ACHN (cell line): ENCODE results near the gene POU2AF2.

Source experiments
- DNase-seq: peaks from one replicate; pipeline ENCODE4 v3.0.0-alpha.2; 2015
- in situ Hi-C: cut with HindIII; loops from 2 replicates; pipeline ENCODE4 v1.10.0; 2017; ENCODE audit warnings: low sequenced_read_pairs, low pct_ligation_motif_present, low pct_unique_long_range_greater_than_20kb

POU2AF2 gene

DNA sequence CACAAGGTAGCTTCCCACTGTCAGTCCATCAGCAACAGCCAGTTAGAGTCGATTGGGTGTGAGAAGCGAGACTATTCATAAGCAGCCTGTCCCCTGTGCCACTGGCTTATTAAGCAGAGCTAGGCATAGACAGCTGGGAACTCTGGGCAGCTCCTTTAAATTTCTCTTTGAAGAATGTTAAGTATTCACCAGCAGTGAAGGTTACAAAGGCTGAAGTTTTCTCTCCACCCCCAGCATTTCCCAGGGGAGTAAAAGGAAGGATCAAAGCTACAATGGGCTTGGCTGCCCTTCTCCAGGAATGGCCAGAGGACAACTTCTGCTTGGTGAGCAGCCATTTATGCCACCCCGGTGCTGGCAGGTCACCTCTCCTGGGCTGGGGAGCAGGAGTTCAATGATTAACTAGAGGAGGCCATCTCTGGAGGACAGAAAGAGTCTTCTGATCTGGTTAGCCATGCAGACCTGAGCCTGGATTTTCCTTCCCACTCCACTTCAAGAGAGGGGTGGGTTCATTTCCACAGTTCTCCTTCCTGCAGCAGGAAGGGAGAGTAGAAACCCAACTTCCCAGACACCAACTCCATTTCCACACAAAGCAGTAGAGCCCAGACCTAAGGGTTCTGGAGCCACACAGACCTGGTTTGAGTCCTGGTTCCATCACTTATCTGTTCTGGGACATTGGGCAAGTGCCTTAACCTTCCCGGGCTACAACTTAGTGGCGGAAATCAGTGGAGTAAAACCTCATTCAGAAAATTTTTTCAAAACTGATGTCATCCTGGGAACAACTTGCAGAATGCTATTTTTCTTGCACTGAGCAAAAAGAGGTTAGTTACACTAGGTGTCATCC, 75.4 kb downstream of the POU2AF2 start:
- in situ Hi-C loops, result no loop called here
- DNase-seq, result no peak

- in situ Hi-C loops, result no loop called here
- DNase-seq, result no peak
Measured at GRCh38 chr11:111322534-111322933, 77.0 kb downstream of the POU2AF2 start.

DNA sequence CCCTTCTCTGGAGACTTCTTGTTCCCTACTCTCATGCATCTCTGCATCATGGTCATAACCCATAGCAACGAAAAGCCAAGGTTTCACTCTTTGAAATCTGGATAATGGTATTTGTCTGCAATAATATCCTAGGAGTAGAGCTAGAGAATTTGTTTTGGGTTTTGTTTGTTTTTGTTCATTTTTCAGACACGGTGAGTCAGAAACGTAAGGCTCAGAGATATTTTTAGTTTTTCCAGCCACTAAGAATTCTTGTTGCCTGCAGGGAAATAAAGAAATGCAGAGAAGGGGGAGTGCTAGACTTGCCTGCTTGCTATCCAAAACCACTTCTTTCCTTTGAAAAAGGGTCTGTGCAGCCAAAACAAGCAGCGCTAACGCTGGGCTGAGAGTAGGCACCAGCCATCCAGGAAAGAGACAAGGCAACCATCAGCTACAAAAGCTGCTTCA, 78.8 kb downstream of the POU2AF2 start:
- DNase-seq, result no peak
- in situ Hi-C loops, result no loop called here

DNA sequence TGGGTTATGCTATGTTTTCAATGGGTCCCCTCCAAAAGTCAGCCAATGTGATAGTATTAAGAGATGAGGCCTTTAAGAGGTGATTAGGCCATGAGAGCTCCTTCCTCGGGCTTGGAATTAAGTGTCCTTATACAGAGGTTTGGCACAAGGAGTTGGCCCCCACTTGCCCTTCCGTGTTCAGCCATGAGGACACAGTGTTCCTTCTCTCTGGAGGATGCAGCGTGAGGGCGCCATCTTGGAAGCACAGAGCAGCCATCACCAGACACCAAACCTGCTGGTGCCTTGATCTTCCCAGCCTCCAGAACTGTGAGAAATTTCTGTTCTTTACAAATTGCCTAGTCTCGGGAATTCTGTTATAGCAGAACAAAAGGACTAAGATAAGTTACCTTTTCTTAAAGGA, 79.7 kb downstream of the POU2AF2 start:
- DNase-seq, result no peak
- in situ Hi-C loops, result no loop called here

DNA sequence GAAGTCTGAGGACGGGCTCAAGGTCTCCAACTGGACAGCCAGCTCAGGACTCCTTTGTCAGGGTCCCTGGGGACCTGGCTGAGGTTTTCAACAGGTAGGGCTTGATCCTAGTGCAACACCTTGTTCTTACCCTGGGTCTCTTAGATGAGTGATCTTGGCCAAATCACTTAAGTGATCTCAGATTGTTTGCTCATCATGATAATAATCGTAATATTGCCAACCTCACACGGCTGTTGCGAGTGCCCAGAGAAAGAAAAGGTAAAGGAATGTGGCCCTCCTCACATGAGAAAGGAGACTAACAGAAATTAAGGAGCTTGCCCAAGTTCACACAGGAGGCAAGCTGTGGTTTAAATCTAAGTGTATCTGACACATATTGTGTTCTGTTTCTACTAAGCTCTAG, 81.3 kb downstream of the POU2AF2 start:
- in situ Hi-C loops, result no loop called here
- DNase-seq, result no peak

DNA sequence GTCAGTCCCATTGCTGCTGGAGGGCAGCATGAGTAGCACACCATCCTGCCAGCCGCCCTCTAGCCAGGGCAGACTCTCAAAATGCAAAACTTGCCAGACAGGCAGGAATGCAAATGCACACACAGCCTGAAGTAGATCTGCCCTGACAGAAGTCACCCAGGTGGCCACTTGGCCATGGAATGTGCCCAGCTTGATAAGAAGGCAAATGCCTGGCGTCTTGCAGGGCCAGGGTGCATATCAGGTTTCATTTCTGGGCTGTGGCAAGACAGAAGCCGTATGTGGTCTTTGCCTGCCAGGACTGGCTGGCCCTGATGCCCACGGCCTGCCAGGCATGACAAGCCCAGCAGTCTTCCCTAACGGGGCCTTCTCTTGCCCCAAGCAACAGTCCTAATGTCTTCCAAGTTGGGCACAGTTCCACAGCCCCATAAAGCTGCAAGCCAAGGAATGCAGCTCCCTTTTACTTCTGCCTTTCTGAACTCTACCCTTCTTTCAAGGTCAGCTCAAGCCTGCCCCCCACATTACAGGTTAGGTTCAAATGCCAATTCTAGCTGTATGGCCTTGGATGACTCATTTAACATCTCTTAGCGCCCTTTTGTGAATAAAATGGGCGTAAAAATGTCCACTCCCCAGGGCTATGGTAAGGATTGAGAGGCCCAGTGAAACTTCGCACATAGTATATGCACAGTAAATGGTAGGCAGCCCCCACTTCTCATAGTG, 82.5 kb downstream of the POU2AF2 start:
- no peak for DNase-seq
- in situ Hi-C loops, result no loop called here

GRCh38 chr11:111329306-111330204, 84.0 kb downstream of the POU2AF2 start:
- DNase-seq, result no peak
- in situ Hi-C loops, result no loop called here

DNA sequence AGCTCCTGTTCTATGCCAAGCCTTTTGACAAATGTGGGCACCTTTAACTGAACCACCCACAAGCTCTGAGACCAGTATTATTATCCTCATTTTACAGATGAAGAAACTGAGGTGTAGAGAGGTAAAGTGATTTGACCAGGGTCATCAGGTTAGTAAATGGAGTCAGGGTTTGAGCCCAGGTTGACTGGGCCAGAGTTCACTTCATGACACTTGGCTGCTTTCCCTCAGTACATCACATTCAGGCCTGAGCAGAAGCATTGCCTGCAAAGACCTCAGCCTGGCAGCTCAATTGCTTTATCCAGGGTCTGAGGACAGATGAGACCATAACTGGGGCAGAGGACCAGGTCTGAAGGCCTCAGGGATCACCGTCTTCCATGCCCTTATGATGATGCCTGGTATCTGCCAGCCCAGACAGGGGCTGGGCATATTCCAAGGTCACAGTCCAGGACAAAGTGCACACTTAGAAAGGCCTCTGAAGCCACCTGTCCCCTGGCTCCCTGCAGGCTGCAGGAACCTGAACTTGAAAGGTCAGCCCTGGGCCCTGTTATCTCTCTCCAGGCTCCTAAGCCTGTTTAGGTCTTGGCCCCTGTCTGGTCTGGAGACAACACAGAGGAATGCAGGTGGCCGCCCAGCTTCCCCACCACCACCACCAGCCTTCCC, 84.8 kb downstream of the POU2AF2 start:
- in situ Hi-C loops, result no loop called here
- no peak for DNase-seq

DNA sequence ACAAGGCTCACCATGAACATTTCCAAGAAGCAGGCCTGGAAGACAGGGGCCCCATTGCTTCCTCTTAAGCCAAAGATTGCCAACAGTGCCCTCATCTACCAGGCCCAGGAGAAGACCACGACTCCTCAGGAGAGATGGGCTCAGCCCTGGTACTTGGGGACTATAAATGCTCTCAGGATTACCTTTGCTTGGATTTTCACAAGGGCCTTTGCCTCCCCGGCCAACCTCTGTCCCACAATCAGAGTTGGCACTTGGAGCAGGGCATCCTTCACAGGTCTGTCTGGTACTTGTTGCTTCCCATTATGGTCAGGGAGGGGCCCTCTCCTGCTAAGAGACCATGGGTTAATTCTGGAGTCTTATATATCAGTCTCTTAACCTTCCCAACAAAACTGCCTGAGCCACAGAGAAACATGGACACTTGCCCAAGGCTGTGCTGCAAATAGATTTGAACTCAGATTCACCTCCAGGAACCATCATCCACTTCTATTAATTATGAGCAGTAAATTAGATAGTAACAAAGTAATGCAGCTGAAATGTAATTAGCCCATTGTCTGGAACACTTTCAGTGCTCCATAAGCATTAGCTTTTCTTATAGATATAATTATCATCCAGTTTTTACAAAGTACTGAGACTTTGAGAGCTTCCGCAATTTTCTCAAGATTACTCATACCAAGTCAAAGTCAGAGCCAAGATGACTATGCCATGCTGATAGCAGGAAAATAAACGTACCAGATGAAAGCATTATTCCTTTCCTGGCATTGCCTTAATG, 86.4 kb downstream of the POU2AF2 start:
- in situ Hi-C loops, result no loop called here

GRCh38 chr11:111334532-111335502, 89.3 kb downstream of the POU2AF2 start:
- DNase-seq, result no peak
- in situ Hi-C loops, result no loop called here

More for the DNA sequence above, 86.4 kb downstream of the POU2AF2 start:
- no peak for DNase-seq

GRCh38 chr11:111335549-111335948, 90.0 kb downstream of the POU2AF2 start:
- in situ Hi-C loops, result no loop called here

More at GRCh38 chr11:111335549-111335948, 90.0 kb downstream of the POU2AF2 start:
- DNase-seq, result no peak
